HUES48 (cell line): Measurements from ENCODE around the gene ZNF17.
"Not testable (repeated sequence)": the region's sequence is repeated elsewhere in the genome, so short reads cannot be mapped to it uniquely, and the experiment has no call there.

ENCODE experiments used
- H3K27ac ChIP-seq: one replicate; pipeline ENCODE4 v1.7.0; 2013; ENCODE audit warnings: low read depth, low read length, inconsistent platforms
- H3K27me3 ChIP-seq: 2 replicates; pipeline ENCODE4 v1.6.1; 2013; ENCODE audit warnings: mild to moderate bottlenecking, low read length; ENCODE audit not compliant: control insufficient read depth, insufficient read depth
- H3K36me3 ChIP-seq: 2 replicates; pipeline ENCODE4 v1.6.1; 2013; ENCODE audit warnings: low read length; ENCODE audit not compliant: control insufficient read depth, insufficient read depth
- H3K4me1 ChIP-seq: 2 replicates; pipeline ENCODE4 v1.6.1; 2013; ENCODE audit warnings: mild to moderate bottlenecking, low read length; ENCODE audit not compliant: control insufficient read depth, insufficient read depth
- H3K4me3 ChIP-seq: 2 replicates; pipeline ENCODE4 v1.5.1; 2013; ENCODE audit warnings: mild to moderate bottlenecking, low read depth, low read length
- H3K9ac ChIP-seq: 2 replicates; pipeline ENCODE4 v1.6.1; 2013; ENCODE audit warnings: mild to moderate bottlenecking, low read depth, low read length, moderate library complexity
- H3K9me3 ChIP-seq: 2 replicates; pipeline ENCODE4 v1.6.1; 2013; ENCODE audit warnings: low read length; ENCODE audit not compliant: control insufficient read depth, insufficient read depth

ZNF17 gene

DNA sequence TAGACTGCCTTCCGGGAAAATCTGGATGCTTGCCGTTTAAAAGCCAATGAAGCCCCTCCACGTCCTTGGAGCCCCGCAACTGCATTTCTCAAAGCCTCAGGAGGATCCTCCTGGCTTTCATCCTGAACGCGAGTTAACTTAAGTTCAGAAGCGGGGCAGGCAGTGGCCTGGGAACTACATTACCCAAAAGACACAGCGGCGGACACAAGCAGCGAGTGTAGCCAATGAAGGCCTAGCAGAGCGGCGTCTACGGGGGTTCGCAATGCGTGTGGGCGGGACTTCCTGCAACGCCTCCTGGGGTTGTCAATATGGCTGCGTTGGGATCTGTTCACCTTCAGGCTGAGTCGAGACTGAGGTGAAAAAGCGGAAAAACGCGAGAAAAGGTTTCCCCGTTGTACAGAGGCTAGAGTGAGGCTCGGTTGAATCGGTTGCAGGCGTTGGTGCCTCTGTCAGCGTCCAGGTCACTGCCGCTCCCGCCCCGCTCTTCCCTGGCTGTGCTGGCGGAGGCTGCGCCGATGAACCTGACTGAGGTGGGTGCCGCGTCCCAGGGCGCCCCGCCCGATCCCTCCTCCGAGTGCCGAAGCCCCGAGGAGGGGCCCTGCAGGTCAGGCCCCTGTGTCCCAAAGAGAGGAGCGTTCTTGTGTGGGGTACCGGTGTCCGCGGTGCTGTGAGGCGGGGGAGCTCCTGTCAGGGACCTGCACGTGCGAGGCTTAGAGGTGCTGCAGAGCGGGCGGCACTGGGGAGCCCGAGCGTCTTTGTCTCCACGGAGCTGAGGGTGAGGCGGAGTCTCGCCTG, at the start of gene ZNF17:
Gene ZNF17 (plus strand): TSS at position 285 of the 795 bp plus-strand sequence. CDS start 2,455 bp downstream, outside the sequence.
- Histone ChIP-seq H3K4me3 (peak within 1 kb of the TSS; percentile 97), H3K36me3 (peaks cover 14% of the 10 kb centered on the region; the same call in 1 of the 2 replicates), H3K27me3 (no peaks in the 10 kb centered on the region), H3K27ac (no peak within 1 kb of the TSS), H3K9me3 (no peaks in the 10 kb centered on the region), H3K9ac (peak within 1 kb of the TSS; percentile 55), H3K4me1 (0 out of 2 replicates have a peak, but pooled peaks cover 3% of the 10 kb centered on the region)

DNA sequence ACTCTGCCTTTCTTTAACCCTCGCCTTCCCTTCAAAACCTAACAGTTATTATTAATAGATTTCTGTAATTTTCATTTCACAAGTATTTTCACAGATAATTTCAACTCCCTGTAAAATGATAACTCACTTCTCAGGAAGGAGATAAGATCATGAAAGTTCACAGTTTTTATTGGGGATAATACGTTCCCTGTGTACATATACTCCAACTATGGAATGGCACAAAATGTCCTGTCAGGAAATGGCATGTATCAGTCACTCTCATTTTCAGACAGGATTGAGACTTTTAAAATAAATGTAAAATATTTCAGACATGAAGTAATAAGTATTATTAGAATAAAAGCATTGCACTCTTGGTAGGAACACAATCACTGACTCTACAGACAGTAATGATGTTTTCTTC, 48.5 kb upstream of the ZNF17 start:
- Histone ChIP-seq H3K4me1 (0 out of 2 replicates have a peak, but pooled peaks cover 8% of the 10 kb centered on the region), H3K4me3 (peak overlapping the region; percentile 63), H3K9ac (peak overlapping the region; percentile 64; the same call in 1 of the 2 replicates), H3K36me3 (peaks cover 17% of the 10 kb centered on the region), H3K9me3 (no peaks in the 10 kb centered on the region), H3K27ac (peak overlapping the region; percentile 75), H3K27me3 (no peaks in the 10 kb centered on the region)

DNA sequence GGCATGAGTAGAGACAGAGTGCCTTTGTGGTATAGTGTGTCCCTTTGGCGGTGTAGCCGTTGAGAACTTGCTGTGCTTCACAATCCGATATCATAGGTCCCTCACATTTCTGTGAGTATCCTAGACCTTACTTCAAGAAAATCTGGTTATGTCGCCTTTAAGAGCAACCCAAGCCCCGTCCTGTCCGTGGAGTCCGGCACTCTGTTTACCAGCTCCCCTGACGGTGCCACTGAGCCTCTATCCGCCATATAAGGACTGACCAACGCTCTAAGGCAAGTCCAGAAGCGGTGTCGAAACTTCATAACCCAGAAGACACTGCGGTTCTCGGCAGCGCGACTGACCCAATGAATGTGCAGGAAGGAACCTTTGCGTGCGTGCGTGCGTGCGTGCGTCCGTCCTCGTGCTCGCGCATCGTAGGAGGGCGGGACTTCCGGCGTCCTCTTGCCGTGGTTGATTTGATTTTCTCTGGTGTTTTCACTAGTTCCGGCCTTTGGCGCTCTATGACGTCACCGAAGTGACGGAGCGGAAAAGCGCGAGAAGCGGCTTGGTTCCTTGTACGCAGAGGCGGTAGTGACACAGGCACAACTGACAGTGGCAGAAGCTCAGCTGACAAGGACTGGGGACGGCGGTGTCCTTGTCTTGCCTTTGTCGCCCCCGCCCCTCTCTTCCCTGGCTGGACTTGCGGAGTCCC, 47.8 kb upstream of the ZNF17 start, which contains the start of the genes TRAPPC2B and ZNF547:
Gene TRAPPC2B (plus strand): TSS at position 555 of the 691 bp plus-strand sequence. CDS start 1,283 bp downstream, outside the sequence.
Gene ZNF547 (plus strand): TSS at position 555 of the 691 bp plus-strand sequence. CDS start 5,005 bp downstream, outside the sequence.
- H3K4me3 ChIP-seq = peak within 1 kb of the TSS; percentile 84
- no peaks in the 10 kb centered on the region for H3K27me3 ChIP-seq
- peaks cover 9% of the 10 kb centered on the region; the same call in 1 of the 2 replicates for H3K36me3 ChIP-seq
- H3K9me3 ChIP-seq = no peaks in the 10 kb centered on the region
- H3K9ac ChIP-seq = peak within 1 kb of the TSS; percentile 64
- 0 out of 2 replicates have a peak, but pooled peaks cover 8% of the 10 kb centered on the region for H3K4me1 ChIP-seq
- H3K27ac ChIP-seq = peak within 1 kb of the TSS; percentile 75

DNA sequence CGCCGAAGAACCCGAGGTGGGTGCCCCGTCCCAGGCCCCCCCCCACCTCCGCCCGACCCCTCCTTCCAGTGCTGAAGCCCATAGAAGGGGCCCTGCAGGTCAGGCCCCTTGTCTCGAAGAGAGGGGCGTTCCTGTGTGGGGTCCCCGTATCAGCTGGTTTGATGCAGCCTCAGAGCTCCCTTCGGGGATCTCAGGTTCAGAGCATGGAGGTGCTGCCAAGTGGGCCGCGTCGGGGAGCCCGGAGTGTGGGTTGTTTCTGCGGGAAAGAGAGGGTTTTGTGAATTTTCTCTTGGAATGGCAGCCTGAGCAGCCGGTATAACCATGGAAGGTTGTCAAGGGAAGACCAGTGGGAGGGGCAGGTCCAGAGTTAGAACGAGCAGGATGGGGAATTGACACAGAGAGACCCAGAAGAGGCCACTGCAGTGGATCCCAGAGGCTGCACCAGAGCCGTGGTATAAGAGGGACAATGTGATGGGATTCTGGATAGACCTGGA, 47.2 kb upstream of the ZNF17 start:
- no peaks in the 10 kb centered on the region for H3K9me3 ChIP-seq
- H3K9ac ChIP-seq = 0 out of 2 replicates have a peak overlapping the region, but pooled peaks have one; percentile 31
- H3K4me1 ChIP-seq = 0 out of 2 replicates have a peak, but pooled peaks cover 8% of the 10 kb centered on the region
- H3K4me3 ChIP-seq = peak overlapping the region; percentile 84
- H3K36me3 ChIP-seq = peaks cover 5% of the 10 kb centered on the region; the same call in 1 of the 2 replicates
- no peaks in the 10 kb centered on the region for H3K27me3 ChIP-seq
- H3K27ac ChIP-seq = peak overlapping the region; percentile 46

DNA sequence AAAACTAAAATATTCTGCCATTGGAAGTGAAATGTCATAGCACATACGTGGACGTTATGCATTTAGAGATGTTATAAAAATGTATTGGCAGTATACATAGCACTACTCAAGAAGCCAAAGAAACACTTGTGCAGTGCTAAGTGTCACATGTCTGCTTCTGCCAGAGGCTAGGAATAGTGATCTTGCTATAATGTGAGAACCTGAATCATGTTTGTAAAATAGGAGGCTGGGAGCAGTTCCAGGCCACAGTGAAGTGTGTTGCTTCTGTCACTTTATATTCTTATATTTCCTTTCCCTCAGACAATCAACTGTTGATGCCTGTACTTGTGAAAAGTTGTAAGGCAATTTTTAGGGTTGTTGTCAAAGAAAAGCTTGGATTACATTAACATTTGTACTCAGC, 44.2 kb upstream of the ZNF17 start:
- H3K27me3 ChIP-seq = no peaks in the 10 kb centered on the region
- H3K27ac ChIP-seq = no peak overlapping the region
- no peaks in the 10 kb centered on the region for H3K9me3 ChIP-seq
- no peak overlapping the region for H3K9ac ChIP-seq
- H3K4me1 ChIP-seq = 0 out of 2 replicates have a peak, but pooled peaks cover 8% of the 10 kb centered on the region
- H3K4me3 ChIP-seq = no peak overlapping the region
- 0 out of 2 replicates have a peak, but pooled peaks cover under 1% of the 10 kb centered on the region for H3K36me3 ChIP-seq

DNA sequence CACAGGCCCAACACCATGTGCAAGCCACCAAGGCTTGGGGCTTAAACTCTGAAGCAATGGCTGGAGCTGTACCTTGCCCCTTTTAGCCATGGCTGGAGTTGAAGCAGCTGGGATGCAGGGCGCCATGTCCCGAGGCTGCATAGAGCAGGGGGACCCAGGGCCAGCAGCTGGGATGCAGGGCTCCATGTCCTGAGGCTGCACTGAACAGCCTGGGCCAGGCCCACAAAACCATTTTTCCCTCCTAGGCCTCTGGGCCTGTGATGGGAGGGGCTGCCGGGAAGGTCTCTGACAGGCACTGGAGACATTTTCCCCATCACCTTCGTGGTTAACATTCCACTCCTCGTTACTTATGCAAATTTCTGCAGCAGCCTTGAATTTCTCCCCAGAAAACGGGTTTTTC, 36.8 kb upstream of the ZNF17 start:
- peaks cover 19% of the 10 kb centered on the region for H3K36me3 ChIP-seq
- no peaks in the 10 kb centered on the region for H3K27me3 ChIP-seq
- H3K4me3 ChIP-seq = no peak overlapping the region
- H3K9ac ChIP-seq = no peak overlapping the region
- H3K4me1 ChIP-seq = no peaks in the 10 kb centered on the region
- peaks cover 37% of the 10 kb centered on the region for H3K9me3 ChIP-seq
- no peak overlapping the region for H3K27ac ChIP-seq

DNA sequence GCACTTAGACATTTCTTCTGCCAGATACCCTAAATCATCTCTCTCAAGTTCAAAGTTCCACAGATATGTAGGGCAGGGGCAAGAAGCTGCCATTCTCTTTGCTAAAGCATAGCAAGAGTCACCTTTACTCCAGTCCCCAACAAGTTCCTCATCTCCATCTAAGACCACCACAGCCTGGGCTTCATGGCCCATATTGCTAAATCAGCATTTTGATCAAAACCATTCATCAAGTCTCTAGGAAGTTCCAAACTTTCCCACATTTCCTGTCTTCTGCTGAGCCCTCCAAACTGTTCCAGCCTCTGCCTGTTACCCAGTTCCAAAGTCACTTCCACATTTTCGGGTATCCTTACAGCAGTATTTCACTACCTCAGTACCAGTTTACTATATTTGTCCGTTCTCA, 36.3 kb upstream of the ZNF17 start:
- peaks cover 37% of the 10 kb centered on the region for H3K9me3 ChIP-seq
- not testable (repeated sequence) for H3K4me3 ChIP-seq, H3K9ac ChIP-seq, H3K27me3 ChIP-seq, H3K27ac ChIP-seq, H3K4me1 ChIP-seq
- H3K36me3 ChIP-seq = peaks cover 19% of the 10 kb centered on the region

DNA sequence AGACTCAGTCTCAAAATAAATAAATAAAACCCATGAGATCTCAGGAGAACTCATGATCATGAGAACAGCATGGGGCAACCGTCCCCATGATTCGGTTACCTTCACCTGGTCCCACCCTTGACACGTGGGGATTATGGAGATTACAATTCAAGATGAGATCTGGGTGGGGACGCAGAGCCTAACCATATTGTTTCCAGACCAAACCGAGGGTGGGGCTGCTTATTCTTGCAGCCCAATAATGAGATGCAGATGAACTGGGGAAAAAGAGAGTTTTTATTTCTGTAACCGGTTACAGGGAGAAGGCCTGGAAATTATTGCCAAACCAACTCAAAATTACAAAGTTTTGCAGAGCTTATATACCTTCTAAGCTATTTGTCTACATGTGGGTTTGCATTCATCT, 34.8 kb upstream of the ZNF17 start:
- Histone ChIP-seq H3K9ac (no peak overlapping the region), H3K9me3 (peaks cover 37% of the 10 kb centered on the region), H3K4me3 (no peak overlapping the region), H3K27ac (no peak overlapping the region), H3K36me3 (peaks cover 19% of the 10 kb centered on the region), H3K4me1 (no peaks in the 10 kb centered on the region), H3K27me3 (no peaks in the 10 kb centered on the region)

DNA sequence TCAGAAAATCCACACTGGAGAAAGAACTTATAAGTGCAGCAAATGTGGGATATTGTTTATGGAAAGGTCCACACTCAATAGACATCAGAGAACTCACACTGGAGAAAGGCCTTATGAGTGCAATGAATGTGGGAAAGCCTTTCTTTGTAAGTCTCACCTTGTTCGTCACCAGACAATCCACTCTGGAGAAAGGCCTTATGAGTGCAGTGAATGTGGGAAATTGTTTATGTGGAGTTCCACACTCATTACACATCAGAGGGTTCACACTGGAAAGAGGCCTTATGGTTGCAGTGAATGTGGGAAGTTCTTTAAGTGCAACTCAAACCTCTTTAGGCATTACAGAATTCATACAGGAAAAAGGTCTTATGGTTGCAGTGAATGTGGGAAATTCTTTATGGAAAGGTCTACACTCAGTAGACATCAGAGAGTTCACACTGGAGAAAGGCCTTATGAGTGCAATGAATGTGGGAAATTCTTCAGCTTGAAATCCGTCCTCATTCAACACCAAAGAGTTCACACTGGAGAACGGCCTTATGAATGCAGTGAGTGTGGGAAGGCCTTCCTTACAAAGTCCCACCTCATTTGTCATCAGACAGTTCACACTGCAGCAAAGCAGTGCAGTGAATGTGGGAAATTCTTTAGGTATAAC, 33.3 kb upstream of the ZNF17 start:
- no peaks in the 10 kb centered on the region for H3K27me3 ChIP-seq
- H3K9ac ChIP-seq = no peak overlapping the region
- no peaks in the 10 kb centered on the region for H3K4me1 ChIP-seq
- no peak overlapping the region for H3K4me3 ChIP-seq
- H3K36me3 ChIP-seq = peaks cover 10% of the 10 kb centered on the region
- no peak overlapping the region for H3K27ac ChIP-seq
- H3K9me3 ChIP-seq = peaks cover 34% of the 10 kb centered on the region

DNA sequence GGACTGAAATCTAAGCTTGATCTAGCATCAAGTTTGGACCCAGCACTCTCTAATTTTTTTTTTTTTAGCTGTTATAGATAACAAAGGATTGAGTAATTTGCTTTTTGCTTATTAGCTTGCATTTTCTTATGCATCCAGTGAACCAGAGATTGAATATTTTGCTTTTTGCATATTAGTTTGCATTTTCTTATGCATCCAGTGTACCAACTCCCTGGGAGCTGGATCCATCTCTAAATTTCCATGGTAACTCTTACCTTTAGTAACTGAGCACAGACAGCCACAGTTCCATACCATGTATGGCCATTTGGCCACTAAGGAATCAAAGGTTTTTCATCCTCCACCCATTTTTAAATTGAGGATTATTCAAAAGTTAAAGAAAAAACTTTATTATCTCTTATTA, 30.0 kb upstream of the ZNF17 start:
- H3K36me3 ChIP-seq = 0 out of 2 replicates have a peak, but pooled peaks cover 8% of the 10 kb centered on the region
- no peaks in the 10 kb centered on the region for H3K4me1 ChIP-seq
- no peak overlapping the region for H3K4me3 ChIP-seq

More for the DNA sequence above, 30.0 kb upstream of the ZNF17 start:
- H3K27ac ChIP-seq = no peak overlapping the region
- H3K9ac ChIP-seq = no peak overlapping the region
- H3K9me3 ChIP-seq = peaks cover 12% of the 10 kb centered on the region
- no peaks in the 10 kb centered on the region for H3K27me3 ChIP-seq
